Measurements from ENCODE around the gene WDR20. TPM values are rescaled to one million over a fixed set of nuclear protein-coding genes. Genes with fewer than 3 reads are reported as not detected.

WDR20 gene
- total and polyA plus RNA-seq, 2 donors (not counting 1 experiment from before 2014, with no cell fraction given): 12.4 to 64.0 TPM

GRCh38 chr14:102252834-102253801 is 113.4 kb downstream of the WDR20 start:
- no peak overlapping the region for H3K4me2 ChIP-seq (replicated peaks; ENCODE audit: low read depth, low read length, poor library complexity, severe bottlenecking)
- H3K27me3 ChIP-seq (replicated peaks in 1 of 4; ENCODE audit: control extremely low read depth in 1 of 4, control insufficient read depth in 3 of 4, insufficient read depth in 4 of 4, low read length in 3 of 4): no peaks in the 10 kb centered on the region
- ChIA-PET CTCF (no interaction called here), POLR2A (no interaction called here)
- H3K27me3 Mint-ChIP-seq: peaks cover 2% of the 10 kb centered on the region
- WGBS (ENCODE audit: insufficient coverage): 95% methylated on average over 12 of the region's 21 CpGs
- no peak overlapping the region for H3K4me3 Mint-ChIP-seq
- no peaks in the 10 kb centered on the region for H3K9me3 Mint-ChIP-seq (ENCODE audit: insufficient read depth)
- no peaks in the 10 kb centered on the region for H3K79me2 ChIP-seq (ENCODE audit: control insufficient read depth, insufficient read depth, low read length)
- intact Hi-C loops (cut with micrococcal nuclease): no loop called here
- no peaks in the 10 kb centered on the region for H4K20me1 ChIP-seq (ENCODE audit: control insufficient read depth, insufficient read depth, low read length, poor library complexity, severe bottlenecking)
- no peaks in the 10 kb centered on the region for H3K9me3 ChIP-seq (ENCODE audit: control extremely low read depth in 1 of 3, control insufficient read depth in 2 of 3, insufficient read depth in 1 of 3, low read length in 2 of 3)
- no peak overlapping the region for H2AFZ ChIP-seq (ENCODE audit: insufficient read depth, low read depth, low read length, poor library complexity, severe bottlenecking)
- H3K27ac Mint-ChIP-seq: no peak overlapping the region
- no peaks in the 10 kb centered on the region for H3K4me1 ChIP-seq (ENCODE audit: control insufficient read depth in 2 of 2, insufficient read depth in 2 of 2, low read length in 2 of 2)
- H3K4me1 Mint-ChIP-seq: no peaks in the 10 kb centered on the region
- TF ChIP-seq EZH2 (IDR thresholded peaks at IDR 0.05; ENCODE audit: borderline replicate concordance, insufficient read depth, low read depth, low read length, poor library complexity, severe bottlenecking) (no peak), CTCF (IDR thresholded peaks at IDR 0.05) (no peak)
- ATAC-seq (ENCODE audit: low read depth): no peak
- H3K9ac ChIP-seq (ENCODE audit: low read length): no peak overlapping the region
- no peaks in the 10 kb centered on the region for H3K36me3 ChIP-seq (replicated peaks in 1 of 2; ENCODE audit: control extremely low read depth in 1 of 2, control insufficient read depth in 1 of 2, extremely low read depth in 1 of 2, insufficient read depth in 2 of 2, low read length in 1 of 2)
- no peak overlapping the region for H3K27ac ChIP-seq (ENCODE audit: low read length in 2 of 2)
- DNase-seq: no peak
- no peak overlapping the region for H3K4me3 ChIP-seq (ENCODE audit: control extremely low read depth in 1 of 5, extremely low read depth in 1 of 5, insufficient read depth in 1 of 5, low read depth in 2 of 5, low read length in 4 of 5)
